Hematopoietic multipotent progenitor cell treated with erythropoietin and hydrocortisone succinate and interleukin-3 and kit ligand, for 15 days (in vitro differentiated cells): ENCODE measurements around the gene EFCAB6.

Experiments used
- DNase-seq: peaks from one replicate; pipeline ENCODE4 v3.0.0-alpha.2; 2015; ENCODE audit warnings: low spot score

EFCAB6 gene

DNA sequence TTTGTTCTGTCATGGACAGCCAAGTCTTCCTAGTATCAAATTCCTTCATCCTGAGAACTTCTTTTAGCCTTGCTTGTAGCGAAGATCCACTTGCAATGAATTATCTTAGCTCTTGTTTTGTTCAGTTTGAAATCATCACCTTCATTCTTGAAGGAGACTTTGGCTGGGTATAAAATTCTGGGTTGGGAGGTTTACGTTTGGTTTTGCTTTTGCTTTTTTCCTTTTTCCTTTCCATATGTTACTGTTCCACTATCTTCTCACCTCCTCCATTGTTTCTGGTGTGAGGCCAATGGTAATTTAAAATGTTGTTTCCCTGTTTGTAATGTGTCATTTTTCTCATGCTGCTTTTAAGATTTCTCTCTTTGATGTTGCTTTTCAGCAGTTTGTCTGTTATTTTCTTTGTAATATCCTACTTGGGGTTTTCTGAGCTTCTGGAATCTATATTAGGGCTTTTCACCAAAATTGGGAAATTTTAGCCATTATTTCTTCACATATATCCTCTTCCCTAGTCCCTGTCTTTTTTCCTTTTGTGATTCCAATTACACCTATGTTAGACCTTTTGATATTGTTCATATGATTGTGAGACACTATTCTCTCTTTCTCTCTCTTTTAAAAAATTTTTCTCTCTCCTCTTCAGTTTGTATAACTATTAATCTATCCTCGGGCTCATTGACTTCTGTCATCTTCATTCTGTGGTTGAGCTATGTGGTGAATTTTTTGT, 172.7 kb downstream of the EFCAB6 start:
- DNase-seq: no peak

GRCh38 chr22:43637275-43638260, 174.5 kb downstream of the EFCAB6 start:
- DNase-seq: no peak

DNA sequence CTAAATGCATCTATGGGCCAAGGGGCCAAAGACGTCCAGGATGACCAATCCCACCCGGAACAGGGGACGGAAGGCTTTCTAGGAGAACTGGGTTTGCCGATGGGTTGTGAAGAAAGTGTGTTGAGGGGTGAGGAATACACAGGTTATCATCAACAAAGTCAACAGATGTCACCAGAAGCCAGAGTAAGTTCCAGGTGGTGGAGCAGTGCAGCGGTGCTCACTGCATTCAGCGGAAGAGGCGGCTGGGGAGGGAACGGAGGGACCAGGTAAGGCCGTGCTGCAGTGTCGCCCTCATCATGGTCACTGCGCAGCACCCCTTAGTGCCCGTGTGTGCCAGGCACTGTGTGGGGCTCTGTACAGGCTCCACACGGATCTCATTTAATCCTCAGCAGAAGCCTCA, 176.0 kb downstream of the EFCAB6 start:
- no peak for DNase-seq

DNA sequence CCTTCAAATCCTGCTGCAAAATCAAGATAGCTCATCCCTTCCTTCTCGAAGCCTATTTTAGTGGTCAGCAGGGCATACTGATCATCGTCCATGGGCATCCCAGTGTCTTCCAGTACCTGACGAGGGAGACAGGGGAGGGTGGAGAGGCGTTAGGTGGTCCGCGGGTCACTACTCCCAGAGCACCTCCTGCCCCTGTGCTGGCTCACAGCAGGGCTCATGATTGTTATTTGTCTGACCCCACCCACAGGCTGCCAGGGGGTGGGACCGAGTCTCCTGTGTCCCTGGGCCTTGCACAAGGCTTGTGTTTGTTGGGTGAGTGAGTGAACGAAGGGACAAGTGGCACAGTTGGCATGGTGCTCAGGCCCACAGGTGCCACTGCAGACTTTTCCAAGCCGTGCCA, 177.0 kb downstream of the EFCAB6 start:
- DNase-seq: no peak

DNA sequence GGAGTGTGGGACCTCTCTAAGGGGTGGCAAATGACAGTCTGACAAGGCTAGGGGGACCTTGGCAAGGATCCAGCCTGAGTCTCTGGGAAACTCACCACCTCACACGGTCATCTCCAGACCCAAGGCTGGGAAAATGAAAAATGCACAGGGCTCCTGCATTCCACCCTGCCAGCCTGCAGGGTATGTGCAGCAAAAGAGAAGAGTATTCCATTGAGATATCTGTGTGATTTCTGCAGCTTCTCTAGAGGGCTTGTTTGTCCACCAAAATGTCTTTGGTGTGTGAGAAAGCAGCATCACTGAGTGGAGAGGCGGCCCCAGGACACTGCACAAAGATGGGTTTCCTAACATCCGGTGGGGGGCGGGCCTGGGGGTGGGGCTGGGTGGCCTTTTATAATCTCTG, 177.8 kb downstream of the EFCAB6 start:
- no peak for DNase-seq

GRCh38 chr22:43633631-43634285, 178.3 kb downstream of the EFCAB6 start:
- DNase-seq: no peak

GRCh38 chr22:43631846-43632245, 180.3 kb downstream of the EFCAB6 start:
- no peak for DNase-seq

- DNase-seq: no peak
These were observed 180.9 kb downstream of the EFCAB6 start for GRCh38 chr22:43631201-43631600.

DNA sequence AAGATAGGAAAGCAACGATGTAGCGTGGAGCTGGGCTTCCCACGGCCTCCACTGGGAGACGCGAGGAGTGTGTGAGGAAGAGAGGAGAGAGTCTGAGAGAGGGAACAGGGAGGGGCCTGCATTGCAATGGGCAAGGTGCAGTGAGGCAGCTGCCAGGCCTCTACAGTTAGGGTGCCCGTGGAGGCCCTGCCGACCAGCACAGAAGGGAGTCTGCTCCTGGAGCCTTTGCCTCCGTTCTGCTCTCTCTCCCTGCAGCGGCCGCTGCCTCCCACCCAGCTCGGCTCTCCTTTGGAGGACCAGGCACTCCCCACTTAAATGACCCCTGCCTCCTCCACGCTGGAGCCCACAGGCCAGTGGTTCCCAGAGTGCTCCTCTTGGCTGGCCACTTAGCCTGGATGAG, 181.7 kb downstream of the EFCAB6 start:
- DNase-seq: no peak

- DNase-seq: no peak
These were observed 183.9 kb downstream of the EFCAB6 start for GRCh38 chr22:43628250-43628649.

DNA sequence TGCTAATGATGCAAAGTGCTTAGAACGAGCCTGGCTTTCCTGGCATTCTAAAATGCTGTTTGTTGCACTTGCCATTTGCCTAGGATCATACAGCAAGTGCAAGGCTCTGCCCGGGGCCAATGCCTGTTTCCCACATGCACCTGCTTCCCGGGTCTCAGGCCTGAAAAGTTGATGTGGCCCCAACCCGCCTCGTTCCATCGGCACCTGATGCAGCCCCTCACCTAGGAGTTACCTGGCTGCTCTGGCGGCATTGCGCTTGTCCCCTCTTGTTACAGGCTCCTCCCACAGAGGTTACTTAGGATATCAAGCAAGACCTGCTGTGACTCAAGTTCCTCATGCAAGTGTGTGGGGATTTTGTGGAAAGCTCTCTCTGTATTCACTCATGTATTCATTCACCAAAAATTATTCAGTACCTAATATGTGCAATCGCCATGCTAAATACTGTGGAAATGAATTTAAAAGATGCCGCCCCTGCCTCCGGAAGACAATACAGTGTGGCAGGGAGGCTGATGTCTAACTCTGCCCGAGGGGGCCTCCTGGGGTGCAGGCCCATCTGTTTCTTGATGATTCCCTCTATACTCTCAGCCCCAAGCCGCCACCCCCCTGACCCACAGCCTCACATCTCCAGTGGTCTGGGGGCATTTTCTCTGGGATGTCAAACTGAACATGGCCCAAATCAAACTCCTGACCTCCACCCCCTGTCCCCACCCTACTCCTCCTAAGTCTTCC, 184.5 kb downstream of the EFCAB6 start:
- no peak for DNase-seq

GRCh38 chr22:43625242-43625641, 186.9 kb downstream of the EFCAB6 start:
- DNase-seq: no peak

DNA sequence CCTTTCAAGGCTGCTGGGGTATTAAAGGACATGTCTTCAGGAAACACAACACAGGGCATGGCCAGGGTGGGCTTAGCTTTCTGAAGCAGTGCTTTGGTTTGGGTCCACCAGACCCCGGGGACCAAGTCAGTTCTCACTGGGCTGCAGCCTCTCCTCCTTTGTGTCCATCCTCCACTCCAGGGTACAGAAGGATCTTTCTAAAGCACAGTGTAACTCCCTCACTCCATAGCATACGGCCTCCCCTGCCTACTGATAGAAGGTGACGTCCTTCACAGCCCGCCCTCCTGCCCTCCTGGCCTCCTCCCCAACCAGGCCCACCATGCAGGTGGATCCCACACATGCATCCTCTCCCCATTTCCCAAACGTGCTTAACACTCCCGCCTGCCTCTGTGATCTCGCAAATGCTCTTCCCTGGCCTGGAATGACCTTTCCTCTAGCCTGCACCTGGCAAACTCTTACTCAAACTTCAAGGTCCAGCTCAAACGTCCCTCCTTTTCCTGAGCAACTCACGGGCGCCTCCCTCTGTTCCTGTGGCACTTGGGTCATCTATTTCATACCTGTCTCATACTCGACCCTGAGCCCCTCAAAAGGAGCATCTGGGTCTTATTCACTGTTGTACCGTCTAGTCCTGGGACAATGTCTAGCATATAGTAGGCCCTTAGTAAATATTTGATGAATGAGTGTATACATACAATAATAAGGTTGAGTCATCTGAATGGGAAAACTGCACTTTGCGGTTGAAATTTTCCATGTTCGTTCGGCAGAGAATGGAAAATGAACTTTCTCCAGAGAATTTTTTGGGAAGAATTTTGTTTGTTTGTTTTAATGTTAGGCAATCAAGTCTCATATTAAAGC, 187.7 kb downstream of the EFCAB6 start:
- no peak for DNase-seq

GRCh38 chr22:43622886-43623285, 189.2 kb downstream of the EFCAB6 start:
- no peak for DNase-seq

DNA sequence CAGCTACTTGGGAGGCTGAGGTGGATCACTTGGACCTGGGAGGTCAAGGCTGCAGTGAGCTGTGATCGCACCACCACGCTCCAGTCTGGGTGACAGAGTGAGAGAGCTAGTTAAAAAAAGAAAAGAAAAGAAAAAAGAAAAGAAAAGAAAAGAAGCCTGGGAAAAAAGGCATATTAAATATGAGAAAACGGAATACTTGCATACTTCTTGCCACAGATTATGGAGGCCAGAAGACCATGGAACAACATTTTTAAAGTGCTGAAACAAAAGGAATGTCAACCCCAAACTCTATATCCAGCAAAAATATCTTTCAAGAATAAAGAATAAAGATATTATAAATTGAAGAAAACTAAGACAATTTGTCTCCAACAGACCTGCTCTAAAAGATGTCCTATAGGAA, 191.9 kb downstream of the EFCAB6 start:
- DNase-seq: no peak

DNA sequence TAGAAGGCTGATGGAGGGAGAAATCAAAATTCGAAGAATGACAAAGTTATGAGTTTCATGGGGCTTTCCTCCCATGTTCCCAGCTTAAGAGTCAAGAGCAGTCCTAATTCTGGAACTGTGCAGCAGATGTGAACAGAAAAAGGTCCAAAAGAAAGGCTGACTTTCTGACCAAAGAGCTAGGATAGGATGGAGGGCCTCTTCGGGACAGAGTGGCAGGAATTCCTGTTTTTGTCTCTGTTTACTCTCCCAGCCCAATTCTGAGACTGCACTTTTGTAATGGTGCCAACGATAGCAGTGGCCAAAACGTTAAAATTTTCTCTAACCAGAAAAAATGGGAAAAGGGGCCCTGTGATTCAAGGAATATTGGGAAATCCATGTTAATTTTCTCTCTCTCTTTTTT, 193.6 kb downstream of the EFCAB6 start:
- DNase-seq: no peak

- DNase-seq: no peak
These were observed 195.5 kb downstream of the EFCAB6 start for GRCh38 chr22:43616645-43617044.

- no peak for DNase-seq
These were observed 211.8 kb downstream of the EFCAB6 start for GRCh38 chr22:43600265-43600664.

GRCh38 chr22:43592476-43592875, 219.6 kb downstream of the EFCAB6 start:
- no peak for DNase-seq

- no peak for DNase-seq
These were observed 220.7 kb downstream of the EFCAB6 start for GRCh38 chr22:43591380-43591779.

DNA sequence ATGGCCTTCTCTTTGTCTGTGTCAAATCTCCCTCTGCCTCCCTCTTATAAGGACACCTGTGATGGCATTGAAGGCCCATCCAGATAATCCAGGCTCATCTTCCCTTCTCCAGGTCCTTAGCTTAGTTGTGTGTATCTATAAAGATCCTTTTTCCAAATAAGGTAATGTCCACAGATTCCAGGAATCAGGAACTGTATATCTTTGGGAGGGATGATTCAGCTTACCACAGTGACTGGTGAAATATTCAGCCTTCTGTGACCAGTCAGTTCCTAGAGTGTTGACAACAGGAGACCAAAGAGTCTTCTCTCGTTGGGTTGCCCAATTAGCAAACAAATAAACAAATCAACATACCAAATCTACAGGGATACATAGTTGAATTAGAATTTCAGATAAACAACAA, 224.5 kb downstream of the EFCAB6 start:
- no peak for DNase-seq
